ENCODE measurements around the gene MAPK14. TPM values are rescaled to one million over a fixed set of nuclear protein-coding genes. Genes with fewer than 3 reads are reported as not detected.

Gene MAPK14
- total RNA-seq, 4 donors from 2014 or later: 44.4 to 91.7 (median 59.1) TPM

- Histone ChIP-seq H3K4me3 (no peak overlapping the region), H3K9me3 (no peaks in the 10 kb centered on the region), H3K27ac (no peak overlapping the region), H3K27me3 (no peaks in the 10 kb centered on the region), H3K36me3 (peaks cover 0 to 9% (median 0%) of the 10 kb centered on the region in 3 donors), H3K4me1 (peaks cover 8 to 91% (median 9%) of the 10 kb centered on the region in 3 donors)
- intact Hi-C loops (cut with DNase I): no loop called here
- 77 to 85% methylated on average over 3 of the region's 3 CpGs for WGBS, 2 donors
- TF ChIP-seq POLR2A (IDR thresholded peaks at IDR 0.05) (no peak), CTCF (IDR thresholded peaks at IDR 0.05) (no peak)
- DNase-seq: no peak
Measured at GRCh38 chr6:36067374-36068011, 39.9 kb downstream of the MAPK14 start.

GRCh38 chr6:36068012-36068392 is 40.4 kb downstream of the MAPK14 start:
- Histone ChIP-seq H3K9me3 (no peaks in the 10 kb centered on the region), H3K36me3 (peaks cover 0 to 4% (median 0%) of the 10 kb centered on the region in 3 donors), H3K27ac (no peak overlapping the region), H3K4me1 (peaks cover 8 to 95% (median 9%) of the 10 kb centered on the region in 3 donors), H3K4me3 (no peak overlapping the region), H3K27me3 (no peaks in the 10 kb centered on the region)
- no peak for DNase-seq
- intact Hi-C loops (cut with DNase I): no loop called here
- TF ChIP-seq POLR2A (IDR thresholded peaks at IDR 0.05) (no peak), CTCF (IDR thresholded peaks at IDR 0.05) (no peak)

GRCh38 chr6:36068586-36068985 is 41.0 kb downstream of the MAPK14 start:
- Histone ChIP-seq H3K36me3 (peaks cover 0 to under 1% (median 0%) of the 10 kb centered on the region in 3 donors), H3K9me3 (no peaks in the 10 kb centered on the region), H3K27me3 (no peaks in the 10 kb centered on the region), H3K4me1 (peaks cover 8 to 95% (median 9%) of the 10 kb centered on the region in 3 donors), H3K27ac (no peak overlapping the region), H3K4me3 (no peak overlapping the region)
- DNase-seq: no peak
- no peak for TF ChIP-seq POLR2A (IDR thresholded peaks at IDR 0.05)
- TF ChIP-seq CTCF (IDR thresholded peaks at IDR 0.05): no peak
- 76 to 86% methylated on average over 3 of the region's 3 CpGs for WGBS, 2 donors
- intact Hi-C loops (cut with DNase I): no loop called here

DNA sequence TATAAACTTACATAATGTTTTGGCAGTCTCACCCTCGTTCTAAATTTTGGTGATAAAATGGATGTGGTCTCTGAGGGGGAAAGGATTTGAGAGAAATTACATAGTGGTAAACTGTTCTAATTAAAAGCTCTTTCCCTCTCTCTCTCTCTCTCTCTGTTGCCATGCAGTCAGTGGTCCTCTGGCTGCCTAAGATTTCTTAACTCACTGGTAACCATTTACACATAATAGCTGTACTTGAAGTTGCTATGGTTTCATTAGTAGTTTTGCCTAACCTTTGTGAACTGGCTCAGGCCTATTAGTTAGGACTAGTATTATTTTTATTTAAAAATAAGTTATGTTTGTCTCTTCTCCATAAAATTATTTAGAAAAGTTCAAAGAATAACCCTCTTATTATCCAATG is 42.0 kb downstream of the MAPK14 start:
- DNase-seq: no peak
- intact Hi-C loops (cut with DNase I): no loop called here
- H3K4me3 ChIP-seq: no peak overlapping the region
- TF ChIP-seq CTCF (IDR thresholded peaks at IDR 0.05) (no peak), POLR2A (IDR thresholded peaks at IDR 0.05) (no peak)
- H3K36me3 ChIP-seq: peaks cover 0 to 11% (median 0%) of the 10 kb centered on the region in 3 donors
- 48 to 55% methylated on average over 1 of the region's 1 CpG for WGBS, 2 donors
- H3K9me3 ChIP-seq: no peaks in the 10 kb centered on the region
- H3K27me3 ChIP-seq: no peaks in the 10 kb centered on the region
- H3K4me1 ChIP-seq: peaks cover 8 to 93% (median 9%) of the 10 kb centered on the region in 3 donors
- no peak overlapping the region for H3K27ac ChIP-seq

- Histone ChIP-seq H3K27me3 (no peaks in the 10 kb centered on the region), H3K36me3 (peaks cover 0 to 17% (median 0%) of the 10 kb centered on the region in 3 donors), H3K27ac (no peak overlapping the region), H3K9me3 (no peaks in the 10 kb centered on the region), H3K4me3 (no peak overlapping the region), H3K4me1 (peaks cover 6 to 86% (median 8%) of the 10 kb centered on the region in 3 donors)
- intact Hi-C loops (cut with DNase I): no loop called here
- no peak for TF ChIP-seq POLR2A (IDR thresholded peaks at IDR 0.05)
- TF ChIP-seq CTCF (IDR thresholded peaks at IDR 0.05): no peak
- DNase-seq: no peak
- WGBS, 2 donors: 68 to 77% methylated on average over 3 of the region's 3 CpGs
Measured at GRCh38 chr6:36070252-36070651, 42.6 kb downstream of the MAPK14 start.
